GM18505 (cell line): ENCODE measurements around the gene CABLES2.

Source experiments
- ATAC-seq: cut with Tn5 transposase; IDR thresholded peaks from one replicate; pipeline ENCODE4 v1.9.1; 2021; ENCODE audit not compliant: unreplicated experiment
- POLR2A ChIP-seq: IDR thresholded peaks from 4 replicates; pipeline ENCODE4 v1.6.1; 2011; ENCODE audit warnings: borderline replicate concordance; ENCODE audit not compliant: insufficient read depth, insufficient read length; ENCODE audit errors: extremely low read depth

The CABLES2 gene

GRCh38 chr20:62409931-62410745 is 3.1 kb upstream of the CABLES2 start:
- TF ChIP-seq POLR2A = no peak
- ATAC-seq = no peak

- no peak for ATAC-seq
Observed at GRCh38 chr20:62409086-62409853, 2.2 kb upstream of the CABLES2 start.

GRCh38 chr20:62408640-62409039 is 1.6 kb upstream of the CABLES2 start:
- TF ChIP-seq POLR2A = no peak
- no peak for ATAC-seq

More at GRCh38 chr20:62409086-62409853, 2.2 kb upstream of the CABLES2 start:
- no peak for TF ChIP-seq POLR2A

- TF ChIP-seq POLR2A = no peak
- no peak for ATAC-seq
Observed at GRCh38 chr20:62408055-62408454, 970 bp upstream of the CABLES2 start.

GRCh38 chr20:62406635-62407176 is 379 bp downstream of the CABLES2 start:
- peak; percentile 13 for ATAC-seq
- TF ChIP-seq POLR2A = no peak

GRCh38 chr20:62405981-62406513 is 1.0 kb downstream of the CABLES2 start:
- no peak for TF ChIP-seq POLR2A
- ATAC-seq = no peak

GRCh38 chr20:62405108-62405980 is 1.7 kb downstream of the CABLES2 start:
- no peak for ATAC-seq
- TF ChIP-seq POLR2A = no peak

GRCh38 chr20:62404761-62405107 is 2.4 kb downstream of the CABLES2 start:
- ATAC-seq = no peak
- no peak for TF ChIP-seq POLR2A

GRCh38 chr20:62404112-62404665 is 2.9 kb downstream of the CABLES2 start:
- no peak for TF ChIP-seq POLR2A
- no peak for ATAC-seq

GRCh38 chr20:62403331-62403730 is 3.8 kb downstream of the CABLES2 start:
- no peak for ATAC-seq
- TF ChIP-seq POLR2A = no peak

- no peak for ATAC-seq
- TF ChIP-seq POLR2A = no peak
Observed at GRCh38 chr20:62402456-62403150, 4.5 kb downstream of the CABLES2 start.

GRCh38 chr20:62401331-62401779 is 5.7 kb downstream of the CABLES2 start:
- no peak for TF ChIP-seq POLR2A
- ATAC-seq = no peak
